CD14-positive monocyte (primary cell): ENCODE measurements around the gene AGBL5. TPM values are rescaled to one million over a fixed set of nuclear protein-coding genes. Genes with fewer than 3 reads are reported as not detected.

ENCODE experiments used
- DNase-seq, 3 donors: peaks; one replicate each; pipeline ENCODE4 v3.0.0-alpha.2; 2011 to 2022
- H2AFZ ChIP-seq: 2 replicates; pipeline ENCODE4 v1.6.0; 2012; ENCODE audit warnings: mild to moderate bottlenecking, low read depth, low read length, inconsistent platforms; ENCODE audit not compliant: insufficient read depth, poor library complexity, severe bottlenecking
- H3K27ac ChIP-seq, 2 donors: 1 replicate in 1 of 2; 2 replicates in 1 of 2; pipeline ENCODE4 v1.5.1; 2012 to 2013; ENCODE audit warnings: low read length in 2 of 2, control low read depth in 1 of 2, inconsistent platforms in 1 of 2, low read depth in 1 of 2, mild to moderate bottlenecking in 1 of 2
- H3K27me3 ChIP-seq, 2 donors: one replicate each; pipeline versions ENCODE4 v1.6.0 to v1.6.1; 2011 to 2013; ENCODE audit warnings: low read length in 2 of 2; ENCODE audit not compliant: control insufficient read depth in 2 of 2, insufficient read depth in 2 of 2
- H3K36me3 ChIP-seq, 2 donors: replicated peaks in 1 of 2; 1 replicate in 1 of 2; 2 replicates in 1 of 2; pipeline versions ENCODE4 v1.5.1 to v1.6.1; 2012 to 2013; ENCODE audit warnings: low read length in 2 of 2, control low read depth in 1 of 2, inconsistent platforms in 1 of 2, mild to moderate bottlenecking in 1 of 2; ENCODE audit not compliant: insufficient read depth in 2 of 2, control insufficient read depth in 1 of 2
- H3K4me1 ChIP-seq, 2 donors: 1 replicate in 1 of 2; 2 replicates in 1 of 2; pipeline versions ENCODE4 v1.5.1 to v1.6.1; 2012 to 2013; ENCODE audit warnings: low read length in 2 of 2, control low read depth in 1 of 2, inconsistent platforms in 1 of 2, mild to moderate bottlenecking in 1 of 2, moderate library complexity in 1 of 2; ENCODE audit not compliant: insufficient read depth in 2 of 2, control insufficient read depth in 1 of 2
- H3K4me2 ChIP-seq: replicated peaks from 2 replicates; pipeline ENCODE3; 2012; ENCODE audit warnings: low read length, moderate library complexity, mild to moderate bottlenecking; ENCODE audit not compliant: poor library complexity, severe bottlenecking; ENCODE audit errors: extremely low read depth
- H3K4me3 ChIP-seq, 3 experiments: fragments of 200-600 bp in 1 of 3; sonication (generic) in 1 of 3; replicated peaks in 1 of 3; 1 replicate in 2 of 3; 2 replicates in 1 of 3; pipeline ENCODE4 v1.5.1; 2011 to 2013; ENCODE audit warnings: low read length in 3 of 3, mild to moderate bottlenecking in 3 of 3, control low read depth in 2 of 3, low read depth in 2 of 3, inconsistent platforms in 1 of 3, moderate library complexity in 1 of 3
- H3K79me2 ChIP-seq: 2 replicates; pipeline ENCODE4 v1.6.0; 2012; ENCODE audit warnings: mild to moderate bottlenecking, control low read depth, inconsistent platforms, low read length, moderate library complexity; ENCODE audit not compliant: insufficient read depth
- H3K9ac ChIP-seq: 2 replicates; pipeline ENCODE4 v1.6.0; 2017; ENCODE audit warnings: low read length, mild to moderate bottlenecking; ENCODE audit not compliant: insufficient read depth, poor library complexity, severe bottlenecking
- H3K9me3 ChIP-seq, 2 donors: replicated peaks in 1 of 2; 1 replicate in 1 of 2; 2 replicates in 1 of 2; pipeline versions ENCODE4 v1.5.1 to v1.6.1; 2012 to 2013; ENCODE audit warnings: low read length in 2 of 2, control low read depth in 1 of 2; ENCODE audit not compliant: control insufficient read depth in 1 of 2, insufficient read depth in 1 of 2
- H4K20me1 ChIP-seq: 2 replicates; pipeline ENCODE4 v1.6.0; 2012; ENCODE audit warnings: mild to moderate bottlenecking, low read length, control low read depth, moderate library complexity; ENCODE audit not compliant: insufficient read depth
- H3K27ac Mint-ChIP-seq, 7 donors: one replicate each; pipeline ENCODE4 v1.8.0; 2020; ENCODE audit warnings: mild to moderate bottlenecking in 7 of 7, mixed read lengths in 7 of 7, moderate library complexity in 6 of 7, inconsistent platforms in 2 of 7
- H3K27me3 Mint-ChIP-seq, 3 donors: one replicate each; pipeline ENCODE4 v1.8.0; 2021 to 2022; ENCODE audit warnings: low read depth in 3 of 3, mild to moderate bottlenecking in 3 of 3, mixed read lengths in 3 of 3, moderate library complexity in 3 of 3, inconsistent platforms in 1 of 3
- H3K36me3 Mint-ChIP-seq, 2 donors: one replicate each; pipeline ENCODE4 v1.8.0; 2020; ENCODE audit warnings: mixed read lengths in 2 of 2, inconsistent platforms in 1 of 2, mild to moderate bottlenecking in 1 of 2
- H3K4me1 Mint-ChIP-seq: one replicate; pipeline ENCODE4 v1.8.0; 2020; ENCODE audit warnings: mild to moderate bottlenecking, mixed read lengths
- H3K4me3 Mint-ChIP-seq, 2 donors: one replicate each; pipeline ENCODE4 v1.8.0; 2020; ENCODE audit warnings: mild to moderate bottlenecking in 2 of 2, mixed read lengths in 2 of 2, moderate library complexity in 1 of 2
- H3K9me3 Mint-ChIP-seq, 7 donors: one replicate each; pipeline ENCODE4 v1.8.0; 2020 to 2022; ENCODE audit warnings: mixed read lengths in 7 of 7, mild to moderate bottlenecking in 6 of 7, moderate library complexity in 6 of 7, inconsistent platforms in 2 of 7
- WGBS: methylation state at CpG from one replicate; pipeline ENCODE4 v1.1.5; 2013; ENCODE audit warnings: missing lambda C conversion rate; ENCODE audit not compliant: insufficient coverage; 5-methylcytosine and 5-hydroxymethylcytosine counted together
- intact Hi-C, 2 donors: fragments of 100-400 bp; cut with micrococcal nuclease; formaldehyde crosslinking; loops; one replicate each; pipeline versions ENCODE4 v1.15.0 to v1.15.1; 2023
- polyA plus RNA-seq, 3 donors: library from polyadenylated mRNA; depleted of rRNA in 1 of 3; unstranded in 2 of 3; stranded (reverse) in 1 of 3; fragments of 300-500 nt in 2 of 3; fragments of >200 nt in 1 of 3; fragmentation: Illumina TruSeq in 2 of 3; gene quantifications; 1 replicate in 2 of 3; 2 replicates in 1 of 3; pipeline ENCODE4 v1.2.3, GENCODE V29; 2012 to 2021
- TF ChIP-seq, protein P1 (sequence below): fragments of 200-600 bp; IDR thresholded peaks from one replicate; pipeline ENCODE4 v1.8.0; 2022; ENCODE audit warnings: antibody characterized with exemption, mild to moderate bottlenecking

The AGBL5 gene
- polyA plus RNA-seq, 3 donors, result 4.4 to 4.8 (median 4.6) TPM

- DNase-seq, result no peak
- Histone ChIP-seq H3K36me3 (peaks cover 74 to 87% of the 10 kb centered on the region in 2 donors), H3K27me3 (no peaks in the 10 kb centered on the region), H3K4me1 (peaks cover 6 to 8% of the 10 kb centered on the region in 2 donors), H3K27ac (no peak overlapping the region), H3K9ac (no peak overlapping the region), H3K79me2 (peaks cover 21% of the 10 kb centered on the region), H3K9me3 (no peaks in the 10 kb centered on the region), H3K4me2 (no peak overlapping the region), H4K20me1 (peaks cover 13% of the 10 kb centered on the region), H2AFZ (no peak overlapping the region), H3K4me3 (no peak overlapping the region)
- H3K36me3 Mint-ChIP-seq, result peaks cover 80 to 82% of the 10 kb centered on the region in 2 donors
- peak overlapping the region in 2 of 7 donors; percentile 42 to 70 for H3K27ac Mint-ChIP-seq
- 93% methylated on average over 11 of the region's 17 CpGs for WGBS
- H3K27me3 Mint-ChIP-seq, result no peaks in the 10 kb centered on the region
- no peak overlapping the region for H3K4me3 Mint-ChIP-seq
- H3K9me3 Mint-ChIP-seq, result no peaks in the 10 kb centered on the region
- TF ChIP-seq, protein P1, sequence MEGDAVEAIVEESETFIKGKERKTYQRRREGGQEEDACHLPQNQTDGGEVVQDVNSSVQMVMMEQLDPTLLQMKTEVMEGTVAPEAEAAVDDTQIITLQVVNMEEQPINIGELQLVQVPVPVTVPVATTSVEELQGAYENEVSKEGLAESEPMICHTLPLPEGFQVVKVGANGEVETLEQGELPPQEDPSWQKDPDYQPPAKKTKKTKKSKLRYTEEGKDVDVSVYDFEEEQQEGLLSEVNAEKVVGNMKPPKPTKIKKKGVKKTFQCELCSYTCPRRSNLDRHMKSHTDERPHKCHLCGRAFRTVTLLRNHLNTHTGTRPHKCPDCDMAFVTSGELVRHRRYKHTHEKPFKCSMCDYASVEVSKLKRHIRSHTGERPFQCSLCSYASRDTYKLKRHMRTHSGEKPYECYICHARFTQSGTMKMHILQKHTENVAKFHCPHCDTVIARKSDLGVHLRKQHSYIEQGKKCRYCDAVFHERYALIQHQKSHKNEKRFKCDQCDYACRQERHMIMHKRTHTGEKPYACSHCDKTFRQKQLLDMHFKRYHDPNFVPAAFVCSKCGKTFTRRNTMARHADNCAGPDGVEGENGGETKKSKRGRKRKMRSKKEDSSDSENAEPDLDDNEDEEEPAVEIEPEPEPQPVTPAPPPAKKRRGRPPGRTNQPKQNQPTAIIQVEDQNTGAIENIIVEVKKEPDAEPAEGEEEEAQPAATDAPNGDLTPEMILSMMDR, result no peak
- intact Hi-C loops, result no loop called here
- peaks cover 10% of the 10 kb centered on the region for H3K4me1 Mint-ChIP-seq
Measured at GRCh38 chr2:27038631-27039339, 12.7 kb upstream of the AGBL5 start.

- H3K36me3 Mint-ChIP-seq, result peaks cover 77 to 82% of the 10 kb centered on the region in 2 donors
- peaks cover 0 to 1% of the 10 kb centered on the region in 2 donors for H3K4me1 ChIP-seq
- no peak overlapping the region for H3K4me3 Mint-ChIP-seq
- no peaks in the 10 kb centered on the region for H3K9me3 ChIP-seq
- peaks cover 8% of the 10 kb centered on the region for H4K20me1 ChIP-seq
- H3K4me2 ChIP-seq, result no peak overlapping the region
- no peak overlapping the region for H3K27ac Mint-ChIP-seq
- 94% methylated on average over 2 of the region's 6 CpGs for WGBS
- intact Hi-C loops, result no loop called here
- H2AFZ ChIP-seq, result no peak overlapping the region
- no peak overlapping the region for H3K9ac ChIP-seq
- H3K27me3 ChIP-seq, result no peaks in the 10 kb centered on the region
- H3K4me1 Mint-ChIP-seq, result peaks cover 4% of the 10 kb centered on the region
- H3K36me3 ChIP-seq, result peaks cover 74 to 87% of the 10 kb centered on the region in 2 donors
- H3K27ac ChIP-seq, result no peak overlapping the region
- no peak overlapping the region for H3K4me3 ChIP-seq
- DNase-seq, result no peak
- TF ChIP-seq, protein P1, result no peak
- no peaks in the 10 kb centered on the region for H3K27me3 Mint-ChIP-seq
- no peaks in the 10 kb centered on the region for H3K9me3 Mint-ChIP-seq
- peaks cover 15% of the 10 kb centered on the region for H3K79me2 ChIP-seq
Measured at GRCh38 chr2:27039426-27039825, 12.0 kb upstream of the AGBL5 start.
